K562 (cell line): ENCODE results near the gene ALDH5A1. TPM values are rescaled to one million over a fixed set of nuclear protein-coding genes. Genes with fewer than 3 reads are reported as not detected.

Source experiments
- ATAC-seq: fragments of 200-7000 bp; cut with Tn5 transposase; 3 replicates; pipeline ENCODE4 v1.9.1; 2020; ENCODE audit warnings: moderate library complexity
- BruUV-seq: library from RNA; stranded (reverse); fragments of 400-500 nt; replicated peaks from 2 replicates; lab custom pipeline; 2021; lab: Mats Ljungman, UMichigan
- CTCF ChIA-PET: fragments of 300-600 bp; formaldehyde crosslinking; extraction: SDS; loops from one replicate; lab custom pipeline; 2021; ENCODE audit warnings: low intra/inter-chr PET ratio; lab: Yijun Ruan, JAX
- POLR2A ChIA-PET: fragments of 300-600, 350-650 bp; sonication (Branson Sonifier 250); formaldehyde crosslinking; extraction: SDS; loops from one replicate; lab custom pipeline; 2021; ENCODE audit warnings: antibody characterized with exemption, inconsistent platforms; lab: Yijun Ruan, JAX
- DNase-seq, 4 experiments: peaks; one replicate each; pipeline versions ENCODE4 v3.0.0 to v3.0.0-alpha.2; 2011 to 2018; ENCODE audit warnings: low spot score in 3 of 4, mixed read lengths in 3 of 4; ENCODE audit errors: extremely low read depth in 1 of 4
- FAIRE-seq: peaks from 2 replicates; lab custom pipeline; 2011; peaks lifted over from hg19 to GRCh38; lab: Jason Lieb, UNC
- H2AFZ ChIP-seq: 2 replicates; pipeline ENCODE4 v1.6.0; 2011; ENCODE audit warnings: low read depth, low read length, control low read depth, inconsistent platforms
- H3K27ac ChIP-seq: fragments of 200-600 bp; 3 replicates; pipeline ENCODE4 v1.8.0; 2011; ENCODE audit warnings: low read depth, mild to moderate bottlenecking, control low read depth, inconsistent platforms, low read length, moderate library complexity, mixed read lengths; ENCODE audit errors: extremely low read depth
- H3K27me3 ChIP-seq, 2 experiments: fragments of 300-600 bp in 1 of 2; 2 replicates in 1 of 2; 3 replicates in 1 of 2; pipeline versions ENCODE4 v1.6.0 to v1.8.0; 2011; ENCODE audit warnings: inconsistent platforms in 2 of 2, low read length in 2 of 2, mild to moderate bottlenecking in 1 of 2, mixed read lengths in 1 of 2, moderate library complexity in 1 of 2; ENCODE audit not compliant: control insufficient read depth in 2 of 2, insufficient read depth in 2 of 2
- H3K36me3 ChIP-seq: fragments of 300-600 bp; 3 replicates; pipeline ENCODE4 v1.8.0; 2011; ENCODE audit warnings: mild to moderate bottlenecking, low read length, inconsistent platforms; ENCODE audit not compliant: control insufficient read depth, insufficient read depth
- H3K4me1 ChIP-seq, 2 experiments: fragments of 200-600 bp in 1 of 2; replicated peaks in 1 of 2; 2 replicates in 1 of 2; 3 replicates in 1 of 2; pipeline versions ENCODE4 v1.5.1 to v1.8.0; 2011; ENCODE audit warnings: inconsistent platforms in 2 of 2, low read length in 2 of 2, mild to moderate bottlenecking in 1 of 2, mixed read lengths in 1 of 2, moderate library complexity in 1 of 2; ENCODE audit not compliant: control insufficient read depth in 2 of 2, insufficient read depth in 2 of 2
- H3K4me2 ChIP-seq: 2 replicates; pipeline ENCODE4 v1.6.1; 2011; ENCODE audit warnings: low read length, control low read depth, inconsistent platforms, mixed read lengths; ENCODE audit not compliant: insufficient read depth
- H3K4me3 ChIP-seq: fragments of 200-600 bp; sonication (generic), shearing (Covaris generic); 2 replicates; pipeline ENCODE4 v1.5.1; 2016; ENCODE audit warnings: control low read depth, inconsistent platforms
- H3K79me2 ChIP-seq: fragments of 200-600 bp; 3 replicates; pipeline ENCODE4 v1.8.0; 2011; ENCODE audit warnings: low read length, inconsistent platforms; ENCODE audit not compliant: control insufficient read depth, insufficient read depth
- H3K9ac ChIP-seq, 2 experiments: 2 replicates each; pipeline versions ENCODE4 v1.6.0 to v1.6.1; 2011; ENCODE audit warnings: low read depth in 2 of 2, low read length in 2 of 2, control low read depth in 1 of 2, inconsistent platforms in 1 of 2, mild to moderate bottlenecking in 1 of 2, mixed read lengths in 1 of 2; ENCODE audit not compliant: insufficient read depth in 1 of 2
- H3K9me1 ChIP-seq: one replicate; pipeline ENCODE4 v1.6.0; 2011; ENCODE audit warnings: inconsistent platforms, mild to moderate bottlenecking, low read length, moderate library complexity; ENCODE audit not compliant: control insufficient read depth, insufficient read depth
- H3K9me3 ChIP-seq: replicated peaks from 2 replicates; pipeline ENCODE4 v1.5.1; 2011; ENCODE audit warnings: low read depth, low read length, inconsistent platforms; ENCODE audit not compliant: control insufficient read depth, insufficient read depth
- H4K20me1 ChIP-seq: replicated peaks from 2 replicates; pipeline ENCODE4 v1.6.1; 2011; ENCODE audit warnings: low read length, inconsistent platforms, mixed read lengths; ENCODE audit not compliant: control insufficient read depth, insufficient read depth
- IRF9 ChIP-seq: fragments of 450-650 bp; IDR thresholded peaks from 2 replicates; pipeline ENCODE4 v1.6.1; 2016; ENCODE audit warnings: missing biosample characterization, missing genetic modification characterization
- JUN ChIP-seq, 2 experiments: sonication (generic) in 1 of 2; formaldehyde crosslinking in 1 of 2; IDR thresholded peaks; 2 replicates each; pipeline versions ENCODE4 v1.6.1 to v1.8.0; 2012 to 2022; ENCODE audit warnings: borderline replicate concordance in 2 of 2, mild to moderate bottlenecking in 2 of 2, improper control_type of control experiment in 1 of 2, low read depth in 1 of 2, low read length in 1 of 2, missing genetic modification reagents in 1 of 2
- NR1H2 ChIP-seq: sonication (generic); formaldehyde crosslinking; IDR thresholded peaks from 2 replicates; pipeline ENCODE4 v1.4.0; 2020; ENCODE audit warnings: mild to moderate bottlenecking, missing genetic modification reagents
- SP2 ChIP-seq: IDR thresholded peaks from 2 replicates; pipeline ENCODE4 v1.6.1; 2011; ENCODE audit warnings: mild to moderate bottlenecking, low read depth, low read length, moderate library complexity; ENCODE audit not compliant: poor library complexity, severe bottlenecking; ENCODE audit errors: extremely low read depth
- SPI1 ChIP-seq: IDR thresholded peaks from 2 replicates; pipeline ENCODE4 v1.6.1; 2011; ENCODE audit warnings: low read depth, low read length, control low read depth, borderline replicate concordance
- ZNF280B ChIP-seq: fragments of 250-450 bp; sonication (Bioruptor Pico); IDR thresholded peaks from 2 replicates; pipeline ENCODE4 v1.5.1; 2021; ENCODE audit warnings: mild to moderate bottlenecking
- WGBS: fragments of 100-300 bp; shearing (Covaris generic); methylation state at CpG from one replicate; pipeline ENCODE4 v1.1.6; 2016; ENCODE audit warnings: low coverage, mixed read lengths; ENCODE audit not compliant: insufficient coverage; ENCODE audit errors: missing lambda C conversion rate; 5-methylcytosine and 5-hydroxymethylcytosine counted together
- in situ Hi-C: fragments of 300-500 bp; cut with MboI; formaldehyde crosslinking; loops from 4 replicates; pipeline ENCODE4 v1.15.0; 2018; ENCODE audit warnings: inconsistent platforms, mixed read lengths
- intact Hi-C: fragments of 100-400 bp; cut with micrococcal nuclease; formaldehyde crosslinking; loops from 2 replicates; pipeline ENCODE4 v1.14.2; 2022
- polyA plus RNA-seq, 8 experiments: library from polyadenylated mRNA; depleted of rRNA in 4 of 8; stranded (reverse) in 5 of 8; unstranded in 3 of 8; fragments of >200 nt; fragmentation: Nextera tagmentation in 2 of 8; fragmentation: Illumina TruSeq in 1 of 8; extraction: Ambion mirVana in 2 of 8; extraction: Trizol in 1 of 8; gene quantifications; 2 replicates each; pipeline versions ENCODE4 v1.2.1 to v1.2.3, GENCODE V29; 2011 to 2014; ENCODE audit warnings: inconsistent platforms in 1 of 8, missing spikeins in 1 of 8
- total RNA-seq, 7 experiments: library from RNA; depleted of rRNA in 6 of 7; stranded (reverse); fragments of >200 nt in 6 of 7; fragmentation: Illumina TruSeq in 2 of 7; extraction: Trizol in 2 of 7; gene quantifications; 2 replicates each; pipeline versions ENCODE4 v1.2.1 to v1.2.3, GENCODE V29; 2011 to 2021; ENCODE audit warnings: low replicate concordance in 1 of 7
- TF ChIP-seq, protein P1 (sequence below): fragments of 450-650 bp; IDR thresholded peaks from 2 replicates; pipeline ENCODE4 v1.6.1; 2016; ENCODE audit warnings: mild to moderate bottlenecking

The ALDH5A1 gene
- total and polyA plus RNA-seq, 9 of the 15 experiments (the other 6 are each of a cell fraction or from before 2014, with no cell fraction given), result 2.2 to 19.7 (median 9.5) TPM

- in situ Hi-C loops (no loop called here), intact Hi-C loops (no loop called here)
- Histone ChIP-seq H2AFZ (no peak overlapping the region), H3K4me1 (no peaks in the 10 kb centered on the region), H3K4me2 (no peak overlapping the region), H3K27me3 (no peaks in the 10 kb centered on the region), H3K79me2 (no peaks in the 10 kb centered on the region), H3K27ac (no peak overlapping the region), H3K9ac (no peak overlapping the region), H3K9me1 (no peaks in the 10 kb centered on the region), H3K4me3 (no peak overlapping the region), H4K20me1 (no peaks in the 10 kb centered on the region), H3K36me3 (peaks cover 4% of the 10 kb centered on the region; the same call in 2 of the 3 replicates), H3K9me3 (no peaks in the 10 kb centered on the region)
- 65% methylated on average over 5 of the region's 5 CpGs for WGBS
- BruUV-seq, result no TSS peak
- ChIA-PET POLR2A (no interaction called here), CTCF (no interaction called here)
- TF ChIP-seq SP2, result no peak
- no peak for TF ChIP-seq IRF9
- TF ChIP-seq ZNF280B (CRISPR knock-in tag), result no peak
- TF ChIP-seq, protein P1, sequence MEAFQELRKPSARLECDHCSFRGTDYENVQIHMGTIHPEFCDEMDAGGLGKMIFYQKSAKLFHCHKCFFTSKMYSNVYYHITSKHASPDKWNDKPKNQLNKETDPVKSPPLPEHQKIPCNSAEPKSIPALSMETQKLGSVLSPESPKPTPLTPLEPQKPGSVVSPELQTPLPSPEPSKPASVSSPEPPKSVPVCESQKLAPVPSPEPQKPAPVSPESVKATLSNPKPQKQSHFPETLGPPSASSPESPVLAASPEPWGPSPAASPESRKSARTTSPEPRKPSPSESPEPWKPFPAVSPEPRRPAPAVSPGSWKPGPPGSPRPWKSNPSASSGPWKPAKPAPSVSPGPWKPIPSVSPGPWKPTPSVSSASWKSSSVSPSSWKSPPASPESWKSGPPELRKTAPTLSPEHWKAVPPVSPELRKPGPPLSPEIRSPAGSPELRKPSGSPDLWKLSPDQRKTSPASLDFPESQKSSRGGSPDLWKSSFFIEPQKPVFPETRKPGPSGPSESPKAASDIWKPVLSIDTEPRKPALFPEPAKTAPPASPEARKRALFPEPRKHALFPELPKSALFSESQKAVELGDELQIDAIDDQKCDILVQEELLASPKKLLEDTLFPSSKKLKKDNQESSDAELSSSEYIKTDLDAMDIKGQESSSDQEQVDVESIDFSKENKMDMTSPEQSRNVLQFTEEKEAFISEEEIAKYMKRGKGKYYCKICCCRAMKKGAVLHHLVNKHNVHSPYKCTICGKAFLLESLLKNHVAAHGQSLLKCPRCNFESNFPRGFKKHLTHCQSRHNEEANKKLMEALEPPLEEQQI, result no peak
- TF ChIP-seq NR1H2 (CRISPR knock-in tag), result no peak
- TF ChIP-seq JUN (IDR thresholded peaks at IDR 0.05; ENCODE audit: borderline replicate concordance, low read depth, low read length), result no peak
- TF ChIP-seq JUN (CRISPR knock-in tag; IDR thresholded peaks at IDR 0.05; ENCODE audit: borderline replicate concordance), result no peak
- TF ChIP-seq SPI1, result no peak
- no peak for FAIRE-seq
- DNase-seq, result no peak
- ATAC-seq, result no peak
These were observed 39.6 kb downstream of the ALDH5A1 start for GRCh38 chr6:24534329-24534728.
